ENCODE data around the gene DHX57.

DNA sequence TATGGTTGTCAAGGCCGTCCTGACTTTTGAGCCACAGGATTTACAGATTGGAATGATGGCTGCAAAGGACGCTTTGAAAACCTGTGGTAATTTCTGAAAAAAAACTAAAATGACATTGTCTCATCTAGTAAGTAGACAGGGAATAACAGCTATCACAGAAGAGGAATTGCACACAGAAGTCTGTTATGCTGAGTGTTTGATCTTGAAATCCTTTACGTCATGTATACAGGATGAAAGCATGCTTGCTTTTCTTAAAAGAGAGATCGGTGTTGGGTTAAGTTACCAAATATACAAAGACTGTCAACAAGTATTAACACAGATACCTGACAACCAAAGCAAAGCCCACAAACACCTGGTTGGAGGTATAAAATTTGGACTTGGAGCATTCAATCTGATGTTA lies 112.0 kb downstream of the DHX57 start:
- TF ChIP-seq, protein P1, sequence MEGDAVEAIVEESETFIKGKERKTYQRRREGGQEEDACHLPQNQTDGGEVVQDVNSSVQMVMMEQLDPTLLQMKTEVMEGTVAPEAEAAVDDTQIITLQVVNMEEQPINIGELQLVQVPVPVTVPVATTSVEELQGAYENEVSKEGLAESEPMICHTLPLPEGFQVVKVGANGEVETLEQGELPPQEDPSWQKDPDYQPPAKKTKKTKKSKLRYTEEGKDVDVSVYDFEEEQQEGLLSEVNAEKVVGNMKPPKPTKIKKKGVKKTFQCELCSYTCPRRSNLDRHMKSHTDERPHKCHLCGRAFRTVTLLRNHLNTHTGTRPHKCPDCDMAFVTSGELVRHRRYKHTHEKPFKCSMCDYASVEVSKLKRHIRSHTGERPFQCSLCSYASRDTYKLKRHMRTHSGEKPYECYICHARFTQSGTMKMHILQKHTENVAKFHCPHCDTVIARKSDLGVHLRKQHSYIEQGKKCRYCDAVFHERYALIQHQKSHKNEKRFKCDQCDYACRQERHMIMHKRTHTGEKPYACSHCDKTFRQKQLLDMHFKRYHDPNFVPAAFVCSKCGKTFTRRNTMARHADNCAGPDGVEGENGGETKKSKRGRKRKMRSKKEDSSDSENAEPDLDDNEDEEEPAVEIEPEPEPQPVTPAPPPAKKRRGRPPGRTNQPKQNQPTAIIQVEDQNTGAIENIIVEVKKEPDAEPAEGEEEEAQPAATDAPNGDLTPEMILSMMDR (IDR thresholded peaks at IDR 0.05; ENCODE audit: insufficient read depth, low read length, poor library complexity, severe bottlenecking) = no peak
- no peak for TF ChIP-seq EZH2phosphoT487 (conservative IDR thresholded peaks at IDR 0.05; ENCODE audit: low read length)
